HG03095 (cell line): ENCODE measurements around the gene ABCB6.

ENCODE experiments used
- ATAC-seq: cut with Tn5 transposase; IDR thresholded peaks from one replicate; pipeline ENCODE4 v1.9.1; 2021; ENCODE audit warnings: moderate library complexity; ENCODE audit not compliant: unreplicated experiment

Gene ABCB6

DNA sequence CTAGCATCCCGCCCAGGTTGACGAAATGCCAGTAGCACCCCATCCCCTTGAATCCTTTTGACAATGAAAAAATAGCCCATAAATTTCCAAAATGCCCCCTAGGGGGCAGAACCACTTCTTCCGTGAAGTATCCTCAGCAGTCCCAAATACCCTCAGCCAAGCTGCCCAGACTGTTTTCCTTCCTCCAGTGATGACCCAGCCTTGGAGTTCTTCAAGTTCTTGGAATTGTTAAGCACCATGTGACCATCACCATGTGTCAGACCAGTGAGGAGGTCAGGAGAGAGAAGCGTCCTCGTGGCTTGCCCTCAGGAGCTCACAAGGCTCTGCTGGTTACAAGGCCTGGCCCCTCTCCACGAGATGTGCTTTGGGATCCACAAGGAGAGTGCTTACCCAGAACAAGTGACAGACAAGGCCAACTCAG, 47.5 kb downstream of the ABCB6 start:
- no peak for ATAC-seq

DNA sequence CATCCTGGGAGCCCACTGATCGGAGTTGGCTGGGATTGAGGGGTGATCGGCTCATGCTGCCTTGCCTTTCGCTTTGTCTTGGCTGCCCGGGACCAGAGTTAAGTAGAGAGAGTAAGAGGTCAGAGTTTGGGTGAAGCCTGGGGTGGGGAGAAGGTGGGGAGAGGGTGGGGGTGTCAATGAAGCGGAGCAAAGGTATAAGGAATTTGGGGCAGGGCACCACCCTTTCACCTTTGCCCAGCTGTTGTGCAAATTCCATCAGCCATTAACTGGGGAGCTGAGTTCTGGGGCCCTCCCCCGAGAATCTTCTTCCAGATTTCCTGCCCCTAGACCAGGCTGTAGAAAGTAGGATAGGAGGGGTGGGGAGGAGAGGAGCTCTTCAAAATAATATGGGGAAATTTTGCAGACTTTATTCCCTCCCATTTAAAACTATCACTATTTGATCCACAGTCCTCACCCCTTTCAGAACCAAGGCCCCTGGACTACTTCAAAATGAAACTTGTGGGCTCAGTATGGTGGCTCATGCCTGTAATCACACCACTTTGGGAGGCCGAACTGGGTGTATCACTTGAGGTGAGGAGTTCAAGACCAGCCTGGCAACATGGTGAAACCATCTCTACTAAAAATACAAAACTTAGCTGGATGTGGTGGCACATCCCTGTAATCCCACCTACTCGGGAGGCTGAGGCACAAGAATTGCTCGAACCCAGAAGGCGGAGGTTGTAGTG, 48.7 kb downstream of the ABCB6 start, which contains the start of gene SLC23A3:
Gene SLC23A3, minus strand, starts transcription at position 100 of the 725 bp plus-strand sequence. Its CDS starts 45 bp downstream, at position 55.
- no peak for ATAC-seq

DNA sequence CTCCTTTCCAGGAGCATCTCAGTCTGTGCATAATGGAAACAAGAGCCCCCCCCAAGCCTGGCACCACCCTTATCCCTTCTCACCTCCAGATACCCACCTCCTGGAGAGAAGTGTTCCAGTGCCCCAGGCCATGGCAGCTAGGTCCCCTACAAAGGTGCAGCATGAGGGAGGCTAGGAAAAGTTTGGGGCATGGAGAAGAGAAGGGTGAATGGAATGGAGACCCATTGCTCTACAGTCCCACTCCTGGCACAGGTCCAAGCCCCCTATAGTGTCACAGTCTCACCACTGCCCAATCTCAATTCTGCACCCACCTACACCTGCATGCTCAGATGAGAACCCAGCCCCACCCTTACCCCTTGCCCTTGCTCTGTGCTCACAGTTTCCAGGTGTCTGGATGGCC, 49.8 kb downstream of the ABCB6 start:
- ATAC-seq: no peak

DNA sequence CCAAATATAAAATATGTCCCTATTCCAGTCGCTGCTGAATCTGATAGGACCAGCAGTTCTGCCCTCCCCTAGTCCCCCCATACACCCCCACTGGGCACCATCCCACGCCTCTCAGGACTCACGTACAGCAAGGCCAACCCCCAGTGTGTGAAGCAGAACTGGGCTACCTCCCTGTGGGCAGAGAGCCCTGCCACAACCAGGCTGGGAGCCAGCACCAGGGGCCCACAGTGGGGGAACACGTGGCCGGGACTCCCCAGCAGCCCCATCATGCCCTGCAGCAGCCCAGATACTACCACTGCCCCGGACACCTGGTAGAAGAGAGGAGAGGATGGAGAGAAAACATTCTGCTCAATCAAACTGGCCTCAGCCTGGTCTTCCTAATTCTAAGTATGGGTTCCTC, 50.2 kb downstream of the ABCB6 start:
- no peak for ATAC-seq

DNA sequence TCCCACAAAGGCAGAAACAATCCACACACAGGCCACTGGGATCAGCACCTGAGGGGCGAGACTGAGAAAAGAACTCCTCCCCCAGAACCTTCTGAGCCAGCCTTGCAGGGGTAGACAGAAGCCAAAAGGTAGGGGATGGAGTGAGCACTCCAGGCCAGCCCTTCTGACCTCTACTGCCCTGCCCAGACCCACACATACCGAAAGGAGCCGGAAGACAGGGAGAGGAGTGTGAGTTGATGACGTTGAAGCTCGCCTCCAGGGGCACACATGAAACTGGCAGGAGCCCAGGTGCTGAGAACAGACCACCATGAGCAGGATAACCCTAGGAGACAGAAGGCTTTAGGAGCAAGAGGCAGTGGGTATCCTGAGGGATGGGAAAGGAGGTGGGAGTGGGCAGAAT, 50.8 kb downstream of the ABCB6 start:
- no peak for ATAC-seq

DNA sequence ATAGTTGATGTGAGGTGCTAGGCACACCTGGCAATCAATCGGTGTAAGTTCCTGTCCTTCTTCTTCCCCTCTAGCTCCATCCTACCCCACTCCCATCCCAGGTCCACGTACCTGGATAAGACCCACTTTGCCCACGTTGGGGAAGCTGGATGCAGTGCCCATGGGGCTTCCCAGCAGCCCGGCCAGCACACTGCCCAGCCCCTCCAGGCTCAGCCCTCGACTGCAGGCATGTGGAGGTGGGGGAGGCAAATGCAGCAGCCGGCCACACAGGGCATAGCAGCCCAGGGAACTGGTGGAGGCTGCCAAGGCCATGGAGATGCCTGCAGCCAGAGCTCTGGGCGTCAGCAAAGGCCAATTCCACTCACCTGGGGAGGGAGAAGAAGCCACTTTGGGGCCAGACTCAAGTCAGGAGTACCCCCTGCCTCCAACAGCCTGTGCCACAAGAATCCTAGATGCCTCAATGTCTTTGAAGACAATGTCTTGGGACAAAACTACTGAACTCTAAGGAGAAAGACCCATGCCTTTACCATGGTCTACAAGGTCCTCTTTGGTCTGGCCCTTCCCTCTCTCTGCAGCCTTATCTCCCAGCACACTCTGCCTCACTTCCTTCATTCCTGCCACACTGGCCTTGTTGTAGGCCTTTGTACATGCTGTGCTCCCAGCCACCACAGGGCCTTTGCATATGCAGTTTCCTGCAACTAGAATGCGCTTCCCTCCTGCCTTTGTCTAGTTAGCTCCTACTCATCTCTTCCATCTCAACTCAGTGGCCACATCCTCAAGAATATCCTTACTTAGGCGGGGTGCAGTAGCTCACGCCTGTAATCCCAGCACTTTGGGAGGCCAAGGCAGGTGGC, 53.5 kb downstream of the ABCB6 start:
- ATAC-seq: no peak

DNA sequence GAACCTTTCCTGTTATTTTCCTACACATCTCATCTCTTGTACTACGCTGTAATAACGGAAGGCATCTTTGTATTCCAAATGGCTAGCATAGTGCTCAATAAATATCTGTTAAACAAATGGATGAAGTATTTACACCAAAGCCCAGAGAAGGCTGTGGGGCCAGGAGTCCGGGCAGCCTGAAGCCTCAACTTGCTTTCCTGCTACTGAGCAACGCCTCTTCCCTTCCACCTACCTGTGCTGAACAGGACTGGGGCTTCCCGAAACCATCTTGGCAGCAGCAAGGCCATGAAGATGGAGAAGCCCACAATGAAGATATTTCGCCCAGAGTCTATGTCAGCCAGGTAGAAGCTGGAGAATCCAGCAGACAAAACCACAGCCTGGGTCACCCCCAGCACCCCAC, 55.6 kb downstream of the ABCB6 start:
- ATAC-seq: no peak

DNA sequence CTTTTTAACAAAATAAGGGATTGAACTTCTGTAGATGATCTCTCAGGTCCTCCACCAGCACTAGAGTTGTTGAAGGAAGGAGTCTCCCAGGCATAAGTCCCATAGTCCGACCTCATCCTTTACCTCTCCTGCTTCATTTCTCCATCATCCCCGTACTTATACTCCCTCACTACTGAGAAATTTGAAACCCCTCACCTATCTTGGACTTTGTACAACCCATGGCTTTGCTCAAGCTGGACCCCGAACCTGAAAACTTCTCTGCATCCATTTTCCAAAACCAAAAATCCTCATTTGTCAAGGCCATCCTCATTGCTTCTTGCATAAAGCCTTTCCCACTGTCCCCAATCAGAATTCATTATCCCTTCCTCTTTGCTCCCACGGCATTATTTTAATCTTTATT, 57.7 kb downstream of the ABCB6 start:
- ATAC-seq: no peak

DNA sequence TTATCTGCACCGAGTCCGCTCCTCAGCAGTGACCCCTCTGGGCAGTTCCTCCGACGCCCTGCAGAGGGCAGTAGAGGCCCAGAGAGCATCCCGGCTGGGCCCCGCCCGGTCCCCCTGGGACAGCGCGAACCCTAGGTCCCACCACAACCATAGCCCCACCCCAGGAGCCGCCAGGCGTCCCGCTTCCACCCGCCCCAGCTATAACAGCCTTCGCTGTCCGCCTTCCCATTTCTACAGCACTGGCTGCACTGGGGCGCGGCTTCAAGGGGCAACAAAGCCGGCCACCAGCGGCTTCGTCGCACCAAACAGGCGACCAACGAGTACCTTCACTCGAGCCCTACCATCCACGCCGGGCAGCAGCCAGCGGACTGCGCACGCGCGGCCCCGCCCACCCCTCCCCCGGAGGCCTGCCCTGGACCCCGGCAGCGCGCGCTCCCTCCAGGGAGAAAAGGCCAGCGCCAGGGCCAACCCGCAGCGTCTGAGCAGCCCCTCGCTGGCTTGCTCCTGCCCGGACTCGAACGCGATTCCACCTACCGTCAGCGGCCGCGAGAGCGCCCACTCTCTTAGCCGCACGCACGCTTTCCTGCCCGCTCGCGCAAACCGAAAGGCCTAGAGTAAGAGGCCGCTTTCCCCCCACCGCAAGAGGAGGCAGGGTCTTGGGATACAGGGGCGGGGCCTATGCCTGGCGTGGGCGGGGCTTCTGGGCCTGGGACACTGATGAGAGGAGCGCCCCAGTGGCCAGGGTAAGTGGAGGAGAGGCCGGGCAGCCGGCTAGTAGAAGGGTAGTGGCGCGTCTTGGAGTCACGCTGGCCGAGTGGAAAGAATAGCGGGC, 58.4 kb downstream of the ABCB6 start, which contains the start of gene NHEJ1:
Gene NHEJ1, minus strand, starts transcription at position 630 of the 832 bp plus-strand sequence. CDS start 2,453 bp downstream, outside the sequence.
- ATAC-seq: peak; percentile 79
